Measurements from ENCODE around the gene GARIN5A. TPM values are rescaled to one million over a fixed set of nuclear protein-coding genes. Genes with fewer than 3 reads are reported as not detected.

GARIN5A gene
- total RNA-seq, 1 donor from 2014 or later = not detected

DNA sequence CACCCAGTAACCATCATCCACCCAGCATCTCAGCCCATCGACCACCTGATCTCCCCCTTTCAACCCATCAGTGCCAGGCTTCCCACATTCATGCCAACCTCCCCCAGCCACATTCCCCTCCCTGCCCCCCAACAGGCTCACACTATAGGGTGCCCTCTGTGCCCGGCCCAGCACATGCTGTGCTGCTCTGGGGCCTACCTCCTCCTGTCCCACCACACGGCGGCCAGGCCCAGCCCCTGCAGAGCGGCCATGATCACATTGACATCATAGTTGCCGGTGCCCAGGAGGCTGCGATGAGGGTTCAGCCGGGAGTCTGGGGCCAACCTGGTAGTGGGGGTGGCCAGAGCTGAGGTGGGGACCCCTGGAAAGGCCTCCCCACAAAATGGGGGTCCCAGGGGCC lies 30.7 kb upstream of the GARIN5A start:
- intact Hi-C loops (cut with DNase I) = no loop called here
- Histone ChIP-seq H3K4me1 (peaks cover 10% of the 10 kb centered on the region), H3K27me3 (no peaks in the 10 kb centered on the region), H3K27ac (no peak overlapping the region), H3K9me3 (no peaks in the 10 kb centered on the region), H3K36me3 (no peaks in the 10 kb centered on the region), H3K4me3 (no peak overlapping the region)
- no peak for DNase-seq (ENCODE audit: extremely low spot score in 2 of 2)
- TF ChIP-seq, protein P1, sequence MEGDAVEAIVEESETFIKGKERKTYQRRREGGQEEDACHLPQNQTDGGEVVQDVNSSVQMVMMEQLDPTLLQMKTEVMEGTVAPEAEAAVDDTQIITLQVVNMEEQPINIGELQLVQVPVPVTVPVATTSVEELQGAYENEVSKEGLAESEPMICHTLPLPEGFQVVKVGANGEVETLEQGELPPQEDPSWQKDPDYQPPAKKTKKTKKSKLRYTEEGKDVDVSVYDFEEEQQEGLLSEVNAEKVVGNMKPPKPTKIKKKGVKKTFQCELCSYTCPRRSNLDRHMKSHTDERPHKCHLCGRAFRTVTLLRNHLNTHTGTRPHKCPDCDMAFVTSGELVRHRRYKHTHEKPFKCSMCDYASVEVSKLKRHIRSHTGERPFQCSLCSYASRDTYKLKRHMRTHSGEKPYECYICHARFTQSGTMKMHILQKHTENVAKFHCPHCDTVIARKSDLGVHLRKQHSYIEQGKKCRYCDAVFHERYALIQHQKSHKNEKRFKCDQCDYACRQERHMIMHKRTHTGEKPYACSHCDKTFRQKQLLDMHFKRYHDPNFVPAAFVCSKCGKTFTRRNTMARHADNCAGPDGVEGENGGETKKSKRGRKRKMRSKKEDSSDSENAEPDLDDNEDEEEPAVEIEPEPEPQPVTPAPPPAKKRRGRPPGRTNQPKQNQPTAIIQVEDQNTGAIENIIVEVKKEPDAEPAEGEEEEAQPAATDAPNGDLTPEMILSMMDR (IDR thresholded peaks at IDR 0.05) = no peak
- TF ChIP-seq POLR2A (IDR thresholded peaks at IDR 0.05) (no peak), POLR2AphosphoS5 (IDR thresholded peaks at IDR 0.05; ENCODE audit: insufficient read depth in 1 of 2, low read depth in 1 of 2) (no peak)

DNA sequence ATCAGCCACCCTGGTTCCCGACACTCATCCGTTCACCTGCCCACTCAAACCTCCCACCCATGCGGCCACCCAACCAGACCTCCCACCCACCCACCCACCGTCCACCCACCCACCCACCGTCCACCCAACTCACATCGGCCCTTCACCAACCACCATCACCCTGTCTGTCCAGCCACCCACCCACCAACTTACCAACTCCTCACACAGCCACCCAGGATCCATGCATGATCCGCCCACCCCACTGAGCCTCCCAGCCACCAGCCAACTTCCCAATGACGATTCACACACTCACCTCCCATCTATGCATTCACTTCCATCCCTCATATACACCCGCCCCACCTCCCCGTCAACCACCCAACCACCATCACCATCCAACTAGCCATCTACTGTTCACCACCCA lies 30.1 kb upstream of the GARIN5A start:
- no peak for DNase-seq (ENCODE audit: extremely low spot score in 2 of 2)
- no peak for TF ChIP-seq POLR2A (IDR thresholded peaks at IDR 0.05)
- no peak for TF ChIP-seq POLR2AphosphoS5 (IDR thresholded peaks at IDR 0.05; ENCODE audit: insufficient read depth in 1 of 2, low read depth in 1 of 2)
- TF ChIP-seq, protein P1 (IDR thresholded peaks at IDR 0.05) = no peak
- peaks cover 10% of the 10 kb centered on the region for H3K4me1 ChIP-seq
- no peak overlapping the region for H3K4me3 ChIP-seq
- H3K36me3 ChIP-seq = no peaks in the 10 kb centered on the region
- no peaks in the 10 kb centered on the region for H3K27me3 ChIP-seq
- no peaks in the 10 kb centered on the region for H3K9me3 ChIP-seq
- no peak overlapping the region for H3K27ac ChIP-seq
- intact Hi-C loops (cut with DNase I) = no loop called here

GRCh38 chr19:50505856-50506611 lies 29.4 kb upstream of the GARIN5A start:
- no peak overlapping the region for H3K4me3 ChIP-seq
- H3K9me3 ChIP-seq = no peaks in the 10 kb centered on the region
- H3K4me1 ChIP-seq = peaks cover 10% of the 10 kb centered on the region
- no peaks in the 10 kb centered on the region for H3K27me3 ChIP-seq
- H3K27ac ChIP-seq = no peak overlapping the region
- H3K36me3 ChIP-seq = no peaks in the 10 kb centered on the region
- no peak for DNase-seq (ENCODE audit: extremely low spot score in 2 of 2)
- TF ChIP-seq POLR2A (IDR thresholded peaks at IDR 0.05) = no peak
- no peak for TF ChIP-seq POLR2AphosphoS5 (IDR thresholded peaks at IDR 0.05; ENCODE audit: insufficient read depth in 1 of 2, low read depth in 1 of 2)
- TF ChIP-seq, protein P1 (IDR thresholded peaks at IDR 0.05) = no peak
- intact Hi-C loops (cut with DNase I) = no loop called here

GRCh38 chr19:50501568-50502475 lies 25.2 kb upstream of the GARIN5A start:
- Histone ChIP-seq H3K9me3 (no peaks in the 10 kb centered on the region), H3K36me3 (no peaks in the 10 kb centered on the region), H3K27ac (no peak overlapping the region), H3K4me1 (no peaks in the 10 kb centered on the region), H3K4me3 (no peak overlapping the region), H3K27me3 (no peaks in the 10 kb centered on the region)
- intact Hi-C loops (cut with DNase I) = no loop called here
- no peak for DNase-seq (ENCODE audit: extremely low spot score in 2 of 2)
- TF ChIP-seq POLR2AphosphoS5 (IDR thresholded peaks at IDR 0.05; ENCODE audit: insufficient read depth in 1 of 2, low read depth in 1 of 2) (no peak), POLR2A (IDR thresholded peaks at IDR 0.05) (no peak)
- TF ChIP-seq, protein P1 (IDR thresholded peaks at IDR 0.05) = no peak
